Measurements from ENCODE around the gene RTKN. TPM values are rescaled to one million over a fixed set of nuclear protein-coding genes. Genes with fewer than 3 reads are reported as not detected.
A peak's percentile ranks its signal among the peaks of the same experiment; 100 is the strongest.

The RTKN gene
- total and polyA plus RNA-seq, 2 of the 13 experiments (the other 11 are each of a cell fraction or from before 2014, with no cell fraction given) = 159 to 166 TPM

DNA sequence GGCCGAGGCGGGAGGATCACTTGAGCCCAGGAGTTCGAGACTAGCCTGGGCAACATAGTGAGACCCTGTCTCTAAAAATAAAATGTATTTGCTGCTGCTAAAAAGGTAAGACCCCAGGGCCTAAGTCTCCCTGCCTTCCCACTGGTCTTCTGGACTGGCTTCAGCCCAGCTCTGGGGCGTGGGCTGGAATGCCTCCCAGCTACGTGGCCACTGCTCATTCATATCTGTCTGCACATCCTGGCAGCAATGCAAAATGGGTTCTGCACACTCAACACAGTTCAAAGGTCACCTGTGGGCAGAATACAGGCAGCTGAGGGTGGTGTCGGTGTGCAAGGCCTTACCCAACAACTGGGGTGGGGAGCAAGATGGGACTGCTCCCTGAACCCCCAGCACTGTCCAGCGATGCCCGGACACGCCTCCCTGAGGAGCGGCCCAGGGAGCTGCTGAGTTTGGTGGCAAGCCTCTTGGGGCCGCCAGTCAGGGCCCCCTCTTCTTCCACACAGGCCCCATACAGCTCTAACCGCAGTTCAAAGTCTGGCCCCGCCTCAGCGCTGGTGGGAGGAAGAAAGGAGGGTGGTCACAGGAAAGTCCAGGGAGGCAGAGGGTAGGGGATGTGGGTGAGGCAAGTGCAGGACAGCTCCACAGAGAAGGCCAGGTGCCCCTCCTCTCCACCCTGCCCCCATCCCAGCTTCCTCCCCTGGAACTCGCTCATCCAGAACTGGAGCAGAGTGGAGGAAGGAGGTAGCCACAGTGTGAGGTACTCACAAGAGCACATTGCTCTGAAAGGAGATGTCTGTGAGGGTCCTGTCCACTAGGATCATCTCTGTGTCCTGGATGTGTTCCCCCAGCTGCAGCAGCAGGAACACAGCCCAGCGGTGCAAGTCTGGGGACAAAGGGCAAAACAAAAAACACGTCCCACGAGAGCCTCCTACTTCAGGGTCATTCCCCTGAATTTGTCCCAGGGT is 12.0 kb downstream of the RTKN start (continued):
- TF ChIP-seq BRCA1 (CRISPR knock-in tag; IDR thresholded peaks at IDR 0.05) = no peak
- no peak for TF ChIP-seq NFE2 (CRISPR knock-in tag; IDR thresholded peaks at IDR 0.05)
- peak; percentile 36; the same call in 1 of the 2 replicates for TF ChIP-seq GFI1 (CRISPR knock-in tag; IDR thresholded peaks at IDR 0.05; ENCODE audit: borderline replicate concordance)
- TF ChIP-seq ZNF549 (CRISPR knock-in tag; IDR thresholded peaks at IDR 0.05) = no peak
- peak; percentile 64 for TF ChIP-seq HMG20A (CRISPR knock-in tag; IDR thresholded peaks at IDR 0.05; ENCODE audit: borderline replicate concordance)
- no peak for TF ChIP-seq HIVEP1 (CRISPR knock-in tag; IDR thresholded peaks at IDR 0.05)
- TF ChIP-seq ZNF296 (CRISPR knock-in tag; conservative IDR thresholded peaks at IDR 0.05) = no peak
- TF ChIP-seq ZNF260 (CRISPR knock-in tag; IDR thresholded peaks at IDR 0.05; ENCODE audit: borderline replicate concordance, low read depth) = no peak
- no peak for TF ChIP-seq ZNF740 (CRISPR knock-in tag; IDR thresholded peaks at IDR 0.05)
- TF ChIP-seq, protein P1, sequence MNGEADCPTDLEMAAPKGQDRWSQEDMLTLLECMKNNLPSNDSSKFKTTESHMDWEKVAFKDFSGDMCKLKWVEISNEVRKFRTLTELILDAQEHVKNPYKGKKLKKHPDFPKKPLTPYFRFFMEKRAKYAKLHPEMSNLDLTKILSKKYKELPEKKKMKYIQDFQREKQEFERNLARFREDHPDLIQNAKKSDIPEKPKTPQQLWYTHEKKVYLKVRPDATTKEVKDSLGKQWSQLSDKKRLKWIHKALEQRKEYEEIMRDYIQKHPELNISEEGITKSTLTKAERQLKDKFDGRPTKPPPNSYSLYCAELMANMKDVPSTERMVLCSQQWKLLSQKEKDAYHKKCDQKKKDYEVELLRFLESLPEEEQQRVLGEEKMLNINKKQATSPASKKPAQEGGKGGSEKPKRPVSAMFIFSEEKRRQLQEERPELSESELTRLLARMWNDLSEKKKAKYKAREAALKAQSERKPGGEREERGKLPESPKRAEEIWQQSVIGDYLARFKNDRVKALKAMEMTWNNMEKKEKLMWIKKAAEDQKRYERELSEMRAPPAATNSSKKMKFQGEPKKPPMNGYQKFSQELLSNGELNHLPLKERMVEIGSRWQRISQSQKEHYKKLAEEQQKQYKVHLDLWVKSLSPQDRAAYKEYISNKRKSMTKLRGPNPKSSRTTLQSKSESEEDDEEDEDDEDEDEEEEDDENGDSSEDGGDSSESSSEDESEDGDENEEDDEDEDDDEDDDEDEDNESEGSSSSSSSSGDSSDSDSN (CRISPR knock-in tag; IDR thresholded peaks at IDR 0.05) = peak; percentile 77
- TF ChIP-seq PCBP1 (IDR thresholded peaks at IDR 0.05; ENCODE audit: borderline replicate concordance, low read depth, low read length) = peak; percentile 94
- TF ChIP-seq ZNF598 (CRISPR knock-in tag; IDR thresholded peaks at IDR 0.05; ENCODE audit: borderline replicate concordance) = 0 out of 2 replicates have a peak, but pooled peaks have one; percentile 35
- TF ChIP-seq FOXM1 (CRISPR knock-in tag; IDR thresholded peaks at IDR 0.05) = no peak
- no peak for TF ChIP-seq SRSF9 (IDR thresholded peaks at IDR 0.05; ENCODE audit: borderline replicate concordance, insufficient read depth, low read depth, low read length, poor library complexity, severe bottlenecking)
- TF ChIP-seq ZNF513 (CRISPR knock-in tag; conservative IDR thresholded peaks at IDR 0.05) = no peak
- peak; percentile 33; the same call in 1 of the 2 replicates for TF ChIP-seq ISL2 (CRISPR knock-in tag; IDR thresholded peaks at IDR 0.05)
- peak; percentile 96 for TF ChIP-seq PHF21A (CRISPR knock-in tag; IDR thresholded peaks at IDR 0.05)
- TF ChIP-seq ZNF646 (CRISPR knock-in tag; IDR thresholded peaks at IDR 0.05) = peak; percentile 15; the same call in 1 of the 2 replicates
